IMR-90 (cell line): Measurements from ENCODE around the gene VAMP5. TPM values are rescaled to one million over a fixed set of nuclear protein-coding genes. Genes with fewer than 3 reads are reported as not detected.

Source experiments
- NFE2L2 ChIP-seq: fragments of 150-350 bp; IDR thresholded peaks from 2 replicates; pipeline ENCODE4 v1.6.1; 2016; ENCODE audit warnings: low read depth, mild to moderate bottlenecking, low read length
- polyA plus RNA-seq, 3 experiments: library from polyadenylated mRNA; depleted of rRNA; stranded (reverse); fragments of >200 nt; gene quantifications; 2 replicates each; pipeline ENCODE4 v1.2.3, GENCODE V29; 2012; ENCODE audit warnings: low replicate concordance in 1 of 3
- total RNA-seq: library from RNA; depleted of rRNA; stranded (reverse); fragments of >200 nt; gene quantifications from 2 replicates; pipeline ENCODE4 v1.2.3, GENCODE V29; 2012
- TF ChIP-seq, protein P1 (sequence below): fragments of 150-350 bp; IDR thresholded peaks from 2 replicates; pipeline ENCODE4 v1.6.1; 2017; ENCODE audit warnings: mild to moderate bottlenecking, antibody characterized with exemption, low read length, low read depth

VAMP5 gene
- total and polyA plus RNA-seq, 2 of the 4 experiments (the other 2 are of a cell fraction): 13.8 to 103 TPM

DNA sequence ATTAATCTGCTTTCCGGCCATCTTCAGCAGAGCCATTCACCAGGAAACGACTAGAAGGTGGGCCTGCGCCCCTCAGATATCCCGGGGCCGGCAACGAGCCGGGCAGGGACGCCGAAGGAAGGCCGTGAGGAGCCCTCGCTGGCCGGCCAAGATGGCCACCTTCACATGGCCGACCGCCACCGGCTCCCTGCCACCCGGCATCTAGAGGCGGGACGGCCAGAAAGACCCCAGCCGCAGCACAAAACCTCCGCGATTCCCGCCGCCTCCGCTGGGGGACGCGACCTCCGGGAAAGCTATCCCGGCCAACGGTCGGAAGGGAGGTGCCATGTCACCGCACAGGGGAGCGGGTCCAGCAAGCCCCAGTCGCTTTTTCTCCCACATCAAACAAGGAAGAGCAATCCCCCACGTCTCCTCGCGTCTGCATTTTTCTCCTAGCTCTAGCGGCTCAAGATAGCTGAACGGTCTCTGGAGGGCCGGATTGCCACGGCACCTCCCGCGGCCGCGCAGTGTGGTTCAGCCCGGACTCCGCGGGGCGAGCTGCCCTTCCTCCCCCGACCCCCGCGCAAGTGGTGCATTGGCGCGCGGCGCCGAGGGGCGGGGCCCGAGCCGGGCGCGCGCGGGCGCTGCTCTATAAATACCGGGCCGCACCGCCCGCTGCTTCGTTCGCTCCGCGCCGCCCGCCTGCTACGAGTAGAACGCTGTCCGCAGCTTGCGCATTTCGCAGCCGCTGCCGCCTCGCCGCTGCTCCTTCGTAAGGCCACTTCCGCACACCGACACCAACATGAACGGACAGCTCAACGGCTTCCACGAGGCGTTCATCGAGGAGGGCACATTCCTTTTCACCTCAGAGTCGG lies 45.5 kb upstream of the VAMP5 start, which contains the start of gene MAT2A (continued):
- TF ChIP-seq, protein P1, sequence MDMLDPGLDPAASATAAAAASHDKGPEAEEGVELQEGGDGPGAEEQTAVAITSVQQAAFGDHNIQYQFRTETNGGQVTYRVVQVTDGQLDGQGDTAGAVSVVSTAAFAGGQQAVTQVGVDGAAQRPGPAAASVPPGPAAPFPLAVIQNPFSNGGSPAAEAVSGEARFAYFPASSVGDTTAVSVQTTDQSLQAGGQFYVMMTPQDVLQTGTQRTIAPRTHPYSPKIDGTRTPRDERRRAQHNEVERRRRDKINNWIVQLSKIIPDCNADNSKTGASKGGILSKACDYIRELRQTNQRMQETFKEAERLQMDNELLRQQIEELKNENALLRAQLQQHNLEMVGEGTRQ: 0 out of 2 replicates have a peak, but pooled peaks have one; percentile 3
- peak; percentile 42; the same call in 1 of the 2 replicates for TF ChIP-seq NFE2L2
